IMR-90 (cell line): ENCODE data around the gene SSH2. TPM values are rescaled to one million over a fixed set of nuclear protein-coding genes. Genes with fewer than 3 reads are reported as not detected.

ENCODE experiments used
- ATAC-seq: fragments of 200-7000 bp; cut with Tn5 transposase; 2 replicates; pipeline ENCODE4 v1.9.1; 2020; ENCODE audit warnings: low read depth, mild to moderate bottlenecking, moderate library complexity
- BruUV-seq: library from RNA; stranded (reverse); fragments of 400-500 nt; replicated peaks from 2 replicates; lab custom pipeline; 2021; lab: Mats Ljungman, UMichigan
- CTCF ChIA-PET: fragments of 300-600 bp; formaldehyde crosslinking; extraction: SDS; loops from one replicate; lab custom pipeline; 2021; ENCODE audit warnings: antibody characterized with exemption; lab: Yijun Ruan, JAX
- POLR2A ChIA-PET: fragments of 300-600 bp; sonication (Branson Sonifier 250); formaldehyde crosslinking; loops from one replicate; lab custom pipeline; 2022; ENCODE audit warnings: antibody characterized with exemption; ENCODE audit not compliant: unreplicated experiment; lab: Charles Lee
- DNase-seq: peaks from one replicate; pipeline ENCODE4 v3.0.0; 2013
- H2AFZ ChIP-seq: replicated peaks from 2 replicates; pipeline ENCODE3; 2013; ENCODE audit warnings: low read length, mild to moderate bottlenecking; ENCODE audit not compliant: poor library complexity
- H2AK5ac ChIP-seq: 2 replicates; pipeline ENCODE4 v1.6.1; 2013; ENCODE audit warnings: low read depth, low read length, inconsistent platforms
- H2AK9ac ChIP-seq: replicated peaks from 2 replicates; pipeline ENCODE3; 2013; ENCODE audit warnings: mild to moderate bottlenecking, low read depth, low read length, moderate library complexity; ENCODE audit not compliant: poor library complexity
- H2BK120ac ChIP-seq: 2 replicates; pipeline ENCODE4 v1.6.1; 2013; ENCODE audit warnings: low read depth, low read length, inconsistent platforms
- H2BK15ac ChIP-seq: 3 replicates; pipeline ENCODE4 v1.6.1; 2013; ENCODE audit warnings: low read depth, low read length, inconsistent platforms
- H2BK20ac ChIP-seq: 2 replicates; pipeline ENCODE4 v1.6.1; 2013; ENCODE audit warnings: low read depth, mild to moderate bottlenecking, inconsistent platforms, low read length, moderate library complexity
- H2BK5ac ChIP-seq: 2 replicates; pipeline ENCODE4 v1.6.1; 2013; ENCODE audit warnings: mild to moderate bottlenecking, low read depth, low read length, inconsistent platforms; ENCODE audit not compliant: poor library complexity, severe bottlenecking
- H3K14ac ChIP-seq: replicated peaks from 2 replicates; pipeline ENCODE4 v1.6.1; 2013; ENCODE audit warnings: low read depth, low read length, inconsistent platforms
- H3K18ac ChIP-seq: 2 replicates; pipeline ENCODE4 v1.6.1; 2013; ENCODE audit warnings: low read depth, low read length, control low read depth
- H3K23ac ChIP-seq: 2 replicates; pipeline ENCODE4 v1.6.1; 2013; ENCODE audit warnings: low read depth, low read length, inconsistent platforms
- H3K27ac ChIP-seq: 2 replicates; pipeline ENCODE4 v1.5.1; 2013; ENCODE audit warnings: mild to moderate bottlenecking, control low read depth, low read length; ENCODE audit not compliant: insufficient read depth
- H3K27me3 ChIP-seq: 2 replicates; pipeline ENCODE4 v1.6.1; 2013; ENCODE audit warnings: low read length; ENCODE audit not compliant: control insufficient read depth, insufficient read depth
- H3K36me3 ChIP-seq: 2 replicates; pipeline ENCODE4 v1.6.1; 2013; ENCODE audit warnings: low read length, mixed read lengths; ENCODE audit not compliant: control insufficient read depth, insufficient read depth
- H3K4ac ChIP-seq: 2 replicates; pipeline ENCODE4 v1.6.1; 2013; ENCODE audit warnings: low read depth, low read length, inconsistent platforms
- H3K4me1 ChIP-seq: 2 replicates; pipeline ENCODE4 v1.6.1; 2013; ENCODE audit warnings: low read length, mixed read lengths; ENCODE audit not compliant: control insufficient read depth, insufficient read depth
- H3K4me2 ChIP-seq: 2 replicates; pipeline ENCODE4 v1.6.1; 2013; ENCODE audit warnings: low read depth, mild to moderate bottlenecking, control low read depth, low read length, moderate library complexity
- H3K4me3 ChIP-seq: 2 replicates; pipeline ENCODE4 v1.5.1; 2013; ENCODE audit warnings: low read depth, mild to moderate bottlenecking, control low read depth, low read length, moderate library complexity; ENCODE audit not compliant: insufficient read depth
- H3K56ac ChIP-seq: 2 replicates; pipeline ENCODE4 v1.6.1; 2013; ENCODE audit warnings: low read length, inconsistent platforms; ENCODE audit not compliant: insufficient read depth; ENCODE audit errors: extremely low read depth
- H3K79me1 ChIP-seq, 2 experiments: 2 replicates each; pipeline ENCODE4 v1.6.1; 2013; ENCODE audit warnings: low read length in 2 of 2, inconsistent platforms in 1 of 2, low read depth in 1 of 2
- H3K9ac ChIP-seq: 2 replicates; pipeline ENCODE4 v1.6.1; 2013; ENCODE audit warnings: low read depth, low read length, control low read depth
- H3K9me1 ChIP-seq: 2 replicates; pipeline ENCODE4 v1.6.1; 2013; ENCODE audit warnings: low read length, inconsistent platforms; ENCODE audit not compliant: insufficient read depth
- H3K9me3 ChIP-seq: 2 replicates; pipeline ENCODE4 v1.6.1; 2013; ENCODE audit warnings: low read length; ENCODE audit not compliant: control insufficient read depth, insufficient read depth
- H4K20me1 ChIP-seq: 2 replicates; pipeline ENCODE4 v1.6.1; 2013; ENCODE audit warnings: low read length, inconsistent platforms; ENCODE audit not compliant: insufficient read depth
- H4K5ac ChIP-seq: 2 replicates; pipeline ENCODE4 v1.6.1; 2013; ENCODE audit warnings: mild to moderate bottlenecking, low read depth, low read length, control low read depth
- H4K8ac ChIP-seq, 2 experiments: 2 replicates each; pipeline ENCODE4 v1.6.1; 2013; ENCODE audit warnings: low read depth in 2 of 2, low read length in 2 of 2, control low read depth in 1 of 2, inconsistent platforms in 1 of 2
- H4K91ac ChIP-seq: 2 replicates; pipeline ENCODE4 v1.6.1; 2013; ENCODE audit warnings: low read depth, low read length, inconsistent platforms; ENCODE audit not compliant: insufficient read depth
- CEBPB ChIP-seq: IDR thresholded peaks from 2 replicates; pipeline ENCODE4 v1.6.1; 2012; ENCODE audit warnings: low read depth, low read length, improper control_type of control experiment
- MAZ ChIP-seq: IDR thresholded peaks from 2 replicates; pipeline ENCODE4 v1.6.1; 2012; ENCODE audit warnings: low read depth, mild to moderate bottlenecking, low read length, improper control_type of control experiment, moderate library complexity, borderline replicate concordance
- NFE2L2 ChIP-seq: fragments of 150-350 bp; IDR thresholded peaks from 2 replicates; pipeline ENCODE4 v1.6.1; 2016; ENCODE audit warnings: low read depth, mild to moderate bottlenecking, low read length
- POLR2A ChIP-seq: IDR thresholded peaks from 2 replicates; pipeline ENCODE4 v1.6.1; 2012; ENCODE audit warnings: mild to moderate bottlenecking, low read depth, low read length
- RCOR1 ChIP-seq: IDR thresholded peaks from 2 replicates; pipeline ENCODE4 v1.6.1; 2012; ENCODE audit warnings: mild to moderate bottlenecking, low read length, improper control_type of control experiment; ENCODE audit not compliant: insufficient replicate concordance
- RFX5 ChIP-seq: IDR thresholded peaks from 2 replicates; pipeline ENCODE4 v1.8.0; 2012; ENCODE audit warnings: low read depth, mild to moderate bottlenecking, low read length, moderate library complexity
- SMC3 ChIP-seq: fragments of 150-350 bp; IDR thresholded peaks from 2 replicates; pipeline ENCODE4 v1.6.1; 2016; ENCODE audit warnings: low read depth, mild to moderate bottlenecking, antibody characterized with exemption, low read length, moderate library complexity
- WGBS, 2 experiments: methylation state at CpG; one replicate each; pipeline versions ENCODE4 v1.1.5 to v1.1.7; 2013; ENCODE audit warnings: missing lambda C conversion rate in 2 of 2; ENCODE audit not compliant: insufficient read length in 1 of 2; ENCODE audit errors: extremely low coverage in 2 of 2; 5-methylcytosine and 5-hydroxymethylcytosine counted together
- dilution Hi-C: fragments of 300-500 bp; cut with HindIII; formaldehyde crosslinking; loops from one replicate; pipeline ENCODE4 v1.14.3; 2018; ENCODE audit warnings: low sequenced_read_pairs; ENCODE audit not compliant: unreplicated experiment
- in situ Hi-C: fragments of 300-500 bp; cut with MboI; formaldehyde crosslinking; loops from 3 replicates; pipeline ENCODE4 v1.14.3; 2019; ENCODE audit warnings: low sequenced_read_pairs, inconsistent platforms, mixed read lengths
- intact Hi-C: fragments of 100-400 bp; cut with micrococcal nuclease; formaldehyde crosslinking; loops from 2 replicates; pipeline ENCODE4 v1.10.0; 2022
- polyA plus RNA-seq, 3 experiments: library from polyadenylated mRNA; depleted of rRNA; stranded (reverse); fragments of >200 nt; gene quantifications; 2 replicates each; pipeline ENCODE4 v1.2.3, GENCODE V29; 2012; ENCODE audit warnings: low replicate concordance in 1 of 3
- total RNA-seq: library from RNA; depleted of rRNA; stranded (reverse); fragments of >200 nt; gene quantifications from 2 replicates; pipeline ENCODE4 v1.2.3, GENCODE V29; 2012
- TF ChIP-seq, protein P1 (sequence below): fragments of 150-350 bp; IDR thresholded peaks from 2 replicates; pipeline ENCODE4 v1.6.1; 2017; ENCODE audit warnings: mild to moderate bottlenecking, antibody characterized with exemption, low read length, low read depth
- TF ChIP-seq, protein P2 (sequence below): conservative IDR thresholded peaks from 2 replicates; pipeline ENCODE4 v1.5.1; 2012; ENCODE audit warnings: mild to moderate bottlenecking, low read depth, low read length, improper control_type of control experiment

Gene SSH2
- total and polyA plus RNA-seq, 2 of the 4 experiments (the other 2 are of a cell fraction): 9.3 TPM

DNA sequence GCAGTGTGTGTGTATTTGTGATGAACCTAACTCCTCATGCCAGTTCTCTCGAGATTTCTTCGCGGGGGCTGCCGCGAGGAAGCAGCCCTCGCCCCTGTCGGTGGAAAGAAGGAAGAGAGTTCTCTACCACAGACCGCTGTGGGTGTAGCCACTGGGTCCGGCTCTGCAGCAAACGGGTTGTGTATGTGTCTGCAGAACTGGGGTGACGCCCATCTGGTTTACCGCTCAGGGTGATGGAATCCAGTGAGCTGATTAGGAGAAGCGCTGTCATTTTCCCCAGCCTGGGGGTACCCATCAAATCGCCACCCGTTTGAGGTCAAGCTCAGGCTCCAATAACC, 315.0 kb downstream of the SSH2 start:
- DNase-seq: no peak
- Histone ChIP-seq H3K4me2 (no peak overlapping the region), H2AK5ac (no peak overlapping the region), H3K18ac (no peak overlapping the region), H3K4ac (no peak overlapping the region), H4K20me1 (peaks cover 6% of the 10 kb centered on the region; the same call in 1 of the 2 replicates), H3K9me1 (peaks cover 11% of the 10 kb centered on the region), H3K27ac (no peak overlapping the region), H4K91ac (no peak overlapping the region), H3K14ac (no peak overlapping the region), H2AFZ (peak overlapping the region; percentile 77), H3K9ac (no peak overlapping the region), H3K9me3 (no peaks in the 10 kb centered on the region), H3K79me1 (peaks cover 0 to 6% of the 10 kb centered on the region in 2 experiments; a peak in 1 of 4 replicates), H2BK120ac (no peak overlapping the region), H2BK5ac (no peak overlapping the region), H4K8ac (no peak overlapping the region), H2BK15ac (no peak overlapping the region), H4K5ac (no peak overlapping the region), H3K4me3 (no peak overlapping the region), H2AK9ac (peak overlapping the region; percentile 85), H3K27me3 (no peaks in the 10 kb centered on the region; the same call in 1 of the 2 replicates), H3K4me1 (peaks cover 2% of the 10 kb centered on the region; the same call in 1 of the 2 replicates), H2BK20ac (no peak overlapping the region), H3K36me3 (peaks cover 2% of the 10 kb centered on the region; the same call in 1 of the 2 replicates), H3K23ac (no peak overlapping the region), H3K56ac (no peak overlapping the region)
- ChIA-PET CTCF (no interaction called here), POLR2A (no interaction called here)
- peak; percentile 1; the same call in 1 of the 2 replicates for ATAC-seq
- TF ChIP-seq NFE2L2 (no peak), SMC3 (no peak), CEBPB (no peak), MAZ (no peak), RFX5 (no peak), RCOR1 (no peak), POLR2A (no peak)
- TF ChIP-seq, protein P1, sequence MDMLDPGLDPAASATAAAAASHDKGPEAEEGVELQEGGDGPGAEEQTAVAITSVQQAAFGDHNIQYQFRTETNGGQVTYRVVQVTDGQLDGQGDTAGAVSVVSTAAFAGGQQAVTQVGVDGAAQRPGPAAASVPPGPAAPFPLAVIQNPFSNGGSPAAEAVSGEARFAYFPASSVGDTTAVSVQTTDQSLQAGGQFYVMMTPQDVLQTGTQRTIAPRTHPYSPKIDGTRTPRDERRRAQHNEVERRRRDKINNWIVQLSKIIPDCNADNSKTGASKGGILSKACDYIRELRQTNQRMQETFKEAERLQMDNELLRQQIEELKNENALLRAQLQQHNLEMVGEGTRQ: no peak
- TF ChIP-seq, protein P2, sequence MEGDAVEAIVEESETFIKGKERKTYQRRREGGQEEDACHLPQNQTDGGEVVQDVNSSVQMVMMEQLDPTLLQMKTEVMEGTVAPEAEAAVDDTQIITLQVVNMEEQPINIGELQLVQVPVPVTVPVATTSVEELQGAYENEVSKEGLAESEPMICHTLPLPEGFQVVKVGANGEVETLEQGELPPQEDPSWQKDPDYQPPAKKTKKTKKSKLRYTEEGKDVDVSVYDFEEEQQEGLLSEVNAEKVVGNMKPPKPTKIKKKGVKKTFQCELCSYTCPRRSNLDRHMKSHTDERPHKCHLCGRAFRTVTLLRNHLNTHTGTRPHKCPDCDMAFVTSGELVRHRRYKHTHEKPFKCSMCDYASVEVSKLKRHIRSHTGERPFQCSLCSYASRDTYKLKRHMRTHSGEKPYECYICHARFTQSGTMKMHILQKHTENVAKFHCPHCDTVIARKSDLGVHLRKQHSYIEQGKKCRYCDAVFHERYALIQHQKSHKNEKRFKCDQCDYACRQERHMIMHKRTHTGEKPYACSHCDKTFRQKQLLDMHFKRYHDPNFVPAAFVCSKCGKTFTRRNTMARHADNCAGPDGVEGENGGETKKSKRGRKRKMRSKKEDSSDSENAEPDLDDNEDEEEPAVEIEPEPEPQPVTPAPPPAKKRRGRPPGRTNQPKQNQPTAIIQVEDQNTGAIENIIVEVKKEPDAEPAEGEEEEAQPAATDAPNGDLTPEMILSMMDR: no peak
- intact Hi-C loops (no loop called here), dilution Hi-C loops (no loop called here), in situ Hi-C loops (no loop called here)
- 41% methylated on average over 5 of the region's 15 CpGs; no CpG with 5 or more reads in 1 of the 2 experiments for WGBS, 2 experiments
- no TSS peak for BruUV-seq
